GM06990 (cell line): ENCODE results near the gene SYTL1.

ENCODE experiments used
- DNase-seq: peaks from one replicate; pipeline ENCODE4 v3.0.0-alpha.2; 2011; ENCODE audit not compliant: insufficient read length; ENCODE audit errors: extremely low read depth
- H3K27me3 ChIP-seq: replicated peaks from 2 replicates; pipeline ENCODE4 v1.6.0; 2011; ENCODE audit warnings: low read length; ENCODE audit not compliant: control insufficient read depth, insufficient read depth
- H3K36me3 ChIP-seq: 2 replicates; pipeline ENCODE4 v1.5.1; 2011; ENCODE audit warnings: low read length; ENCODE audit not compliant: control insufficient read depth, insufficient read depth
- H3K4me3 ChIP-seq: replicated peaks from 2 replicates; pipeline ENCODE4 v1.5.1; 2011; ENCODE audit warnings: low read depth, mild to moderate bottlenecking, control low read depth, low read length
- TF ChIP-seq, protein P1 (sequence below): IDR thresholded peaks from 2 replicates; pipeline ENCODE4 v1.5.1; 2011; ENCODE audit warnings: low read length, control low read depth, mild to moderate bottlenecking, inconsistent platforms; ENCODE audit not compliant: insufficient read depth, poor library complexity, severe bottlenecking

The SYTL1 gene

DNA sequence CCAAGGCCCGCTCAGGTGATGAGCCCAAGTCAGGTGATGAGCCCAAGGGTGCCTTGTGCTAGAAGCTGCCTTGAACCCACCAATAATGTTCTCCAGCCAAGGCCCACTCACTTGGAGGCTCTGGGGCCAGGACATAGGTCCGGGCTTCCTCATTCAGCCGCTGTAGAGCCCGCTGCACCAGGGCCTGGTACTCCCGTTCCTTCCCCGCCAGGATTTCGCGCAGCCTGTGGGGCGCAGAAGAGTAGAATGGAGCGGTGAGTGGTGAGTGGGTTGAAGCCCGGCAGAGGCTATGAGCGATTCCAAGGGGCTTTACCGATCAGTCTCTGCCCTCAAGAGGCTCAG is 14.4 kb downstream of the SYTL1 start:
- TF ChIP-seq, protein P1, sequence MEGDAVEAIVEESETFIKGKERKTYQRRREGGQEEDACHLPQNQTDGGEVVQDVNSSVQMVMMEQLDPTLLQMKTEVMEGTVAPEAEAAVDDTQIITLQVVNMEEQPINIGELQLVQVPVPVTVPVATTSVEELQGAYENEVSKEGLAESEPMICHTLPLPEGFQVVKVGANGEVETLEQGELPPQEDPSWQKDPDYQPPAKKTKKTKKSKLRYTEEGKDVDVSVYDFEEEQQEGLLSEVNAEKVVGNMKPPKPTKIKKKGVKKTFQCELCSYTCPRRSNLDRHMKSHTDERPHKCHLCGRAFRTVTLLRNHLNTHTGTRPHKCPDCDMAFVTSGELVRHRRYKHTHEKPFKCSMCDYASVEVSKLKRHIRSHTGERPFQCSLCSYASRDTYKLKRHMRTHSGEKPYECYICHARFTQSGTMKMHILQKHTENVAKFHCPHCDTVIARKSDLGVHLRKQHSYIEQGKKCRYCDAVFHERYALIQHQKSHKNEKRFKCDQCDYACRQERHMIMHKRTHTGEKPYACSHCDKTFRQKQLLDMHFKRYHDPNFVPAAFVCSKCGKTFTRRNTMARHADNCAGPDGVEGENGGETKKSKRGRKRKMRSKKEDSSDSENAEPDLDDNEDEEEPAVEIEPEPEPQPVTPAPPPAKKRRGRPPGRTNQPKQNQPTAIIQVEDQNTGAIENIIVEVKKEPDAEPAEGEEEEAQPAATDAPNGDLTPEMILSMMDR, result no peak
- Histone ChIP-seq H3K36me3 (no peaks in the 10 kb centered on the region; the same call in none of the 2 replicates), H3K27me3 (no peaks in the 10 kb centered on the region), H3K4me3 (peak overlapping the region; percentile 50)
- DNase-seq, result no peak

DNA sequence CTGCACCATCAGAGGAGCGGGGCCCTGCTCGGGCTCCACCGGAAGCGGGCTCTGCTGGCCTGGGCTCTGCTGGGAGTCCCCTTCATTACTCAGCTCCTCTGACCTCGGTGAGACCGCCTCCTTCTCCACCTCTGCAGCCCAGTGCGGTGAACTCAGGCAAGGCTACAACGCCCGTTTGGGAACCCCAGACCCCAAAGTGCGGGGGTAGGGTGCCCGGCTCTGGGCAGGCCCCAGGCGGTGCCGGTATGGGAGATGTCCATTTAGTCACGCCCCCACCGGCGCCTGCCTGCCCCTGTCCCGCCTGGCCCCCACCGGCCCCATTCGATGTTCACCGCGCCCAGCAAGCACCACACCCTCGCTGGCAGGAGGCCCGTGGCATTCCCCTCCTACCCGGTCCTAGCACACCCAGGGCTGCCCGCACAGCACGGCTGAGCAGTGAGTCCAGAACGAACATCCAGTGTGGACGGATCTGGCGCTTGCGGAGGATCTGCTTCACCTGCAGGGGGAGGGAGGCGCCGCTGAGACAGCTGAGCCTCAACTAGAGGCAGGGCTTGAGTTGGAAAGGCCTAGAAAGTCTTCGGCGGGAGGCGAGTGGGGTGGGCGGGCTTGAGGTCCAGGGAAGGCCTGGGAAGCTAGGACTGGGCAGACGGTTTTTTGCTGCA is 14.9 kb downstream of the SYTL1 start:
- TF ChIP-seq, protein P1, result no peak
- Histone ChIP-seq H3K36me3 (no peaks in the 10 kb centered on the region; the same call in 1 of the 2 replicates), H3K4me3 (peak overlapping the region; percentile 50), H3K27me3 (no peaks in the 10 kb centered on the region)
- no peak for DNase-seq

DNA sequence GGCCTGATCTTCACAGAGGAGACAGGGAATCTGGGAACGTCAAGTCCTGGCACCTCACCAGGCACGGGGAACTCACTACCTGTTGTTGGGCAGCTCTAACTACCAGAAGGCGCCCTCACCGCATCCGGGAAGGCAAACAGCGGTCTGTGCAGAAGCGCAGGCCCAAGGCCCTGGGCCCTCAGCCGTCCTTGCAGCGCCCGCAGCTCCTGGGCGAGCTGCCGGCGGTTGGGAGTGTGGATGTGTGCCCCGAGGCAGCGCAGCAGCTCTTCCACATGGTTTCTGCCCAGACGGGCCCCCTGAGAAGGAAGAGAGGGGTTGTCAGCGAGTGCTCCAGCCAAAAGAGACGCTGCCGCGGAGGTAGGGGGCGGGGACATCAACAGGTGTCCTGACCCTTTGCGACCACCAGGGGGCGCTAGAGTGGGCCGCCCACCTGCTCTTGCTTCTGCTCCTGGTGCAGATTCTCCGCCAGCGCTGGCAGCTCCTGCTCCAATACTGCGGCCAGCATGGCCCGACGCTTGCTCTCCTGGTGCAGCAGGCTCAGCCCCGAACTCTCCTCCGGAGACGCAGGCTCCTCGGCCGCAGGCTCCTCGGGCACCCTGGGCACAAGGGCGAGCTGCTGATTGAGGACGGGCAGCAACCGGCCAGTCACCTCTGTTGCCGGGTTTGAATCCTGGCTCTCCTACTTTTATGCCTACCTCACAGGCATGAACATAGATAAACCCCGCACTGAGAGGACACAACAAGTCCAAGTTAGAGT is 15.6 kb downstream of the SYTL1 start:
- TF ChIP-seq, protein P1, result peak; percentile 97
- Histone ChIP-seq H3K4me3 (peak overlapping the region; percentile 50), H3K27me3 (no peaks in the 10 kb centered on the region), H3K36me3 (no peaks in the 10 kb centered on the region; the same call in 1 of the 2 replicates)
- peak; percentile 80 for DNase-seq

DNA sequence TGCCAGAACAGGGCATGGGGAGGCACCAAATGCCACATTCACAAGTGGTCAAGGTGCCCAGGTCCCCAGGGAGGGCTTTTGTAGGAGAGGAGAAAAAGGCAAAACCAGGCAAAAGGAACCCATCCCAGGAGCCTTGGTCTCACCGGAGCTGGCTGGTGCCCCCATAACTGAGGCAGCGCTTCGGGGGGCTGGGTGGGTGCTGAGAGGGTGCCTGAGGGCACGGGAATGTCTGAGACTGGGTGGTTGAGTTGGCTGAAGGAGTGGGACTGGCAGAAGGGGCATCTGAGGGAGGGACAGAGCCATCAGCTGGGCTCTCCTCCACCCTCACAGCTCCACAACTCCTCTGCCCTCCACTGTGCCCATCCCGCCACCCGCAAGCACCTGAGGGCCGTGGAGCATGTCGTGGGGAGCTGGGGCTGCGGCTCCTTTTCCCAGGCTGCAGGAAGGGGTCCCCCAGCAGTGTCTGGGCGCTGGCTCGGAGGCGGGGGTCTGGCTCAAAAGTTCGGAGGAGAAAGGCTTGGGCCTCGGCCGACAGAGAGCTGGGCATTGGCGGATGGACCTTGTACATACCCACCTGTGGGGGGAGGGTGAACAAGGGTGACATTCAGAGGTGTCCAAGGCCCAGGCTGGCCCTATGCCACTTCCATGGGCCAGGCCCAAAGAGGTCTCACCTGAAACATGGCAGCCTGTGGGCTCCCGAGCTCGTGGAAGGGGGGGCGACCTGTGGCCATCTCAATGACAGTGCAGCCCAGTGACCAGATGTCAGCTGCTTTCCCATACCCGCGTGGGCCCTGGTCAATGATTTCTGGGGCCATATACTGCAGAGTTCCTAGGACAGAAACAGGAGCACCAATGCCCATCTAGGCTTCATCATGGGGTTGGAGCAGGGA is 16.5 kb downstream of the SYTL1 start:
- TF ChIP-seq, protein P1, result no peak
- Histone ChIP-seq H3K4me3 (no peak overlapping the region), H3K36me3 (no peaks in the 10 kb centered on the region), H3K27me3 (no peaks in the 10 kb centered on the region)
- no peak for DNase-seq

DNA sequence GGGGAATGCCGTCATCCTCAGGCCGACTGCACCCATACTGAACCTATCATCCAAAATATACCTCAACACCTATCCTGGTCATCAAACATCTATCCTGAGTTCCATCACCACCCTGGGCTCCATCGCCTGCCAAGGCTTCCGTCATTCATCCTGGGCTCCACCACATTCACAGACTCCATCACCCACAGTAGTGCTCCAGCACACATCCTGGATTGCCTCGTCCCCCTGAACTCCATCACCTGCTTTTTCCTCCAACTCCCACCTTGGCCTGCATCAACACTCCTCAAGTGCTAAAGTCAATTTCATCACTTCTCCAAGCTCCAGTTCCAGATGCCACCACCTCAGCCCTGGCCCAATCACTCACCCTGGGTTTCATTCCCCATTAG is 17.1 kb downstream of the SYTL1 start:
- Histone ChIP-seq H3K4me3 (no peak overlapping the region), H3K27me3 (no peaks in the 10 kb centered on the region), H3K36me3 (no peaks in the 10 kb centered on the region)
- TF ChIP-seq, protein P1, result no peak
- no peak for DNase-seq
